Liver (tissue), 9 donors: ENCODE results near the gene STK32C. TPM values are rescaled to one million over a fixed set of nuclear protein-coding genes. Genes with fewer than 3 reads are reported as not detected.

Experiments
- DNase-seq: peaks from one replicate; pipeline ENCODE4 v3.0.0-alpha.2; 2017; ENCODE audit warnings: low spot score
- H3K27ac ChIP-seq, 2 donors: one replicate each; pipeline ENCODE4 v1.7.0; 2013; ENCODE audit warnings: inconsistent platforms in 2 of 2, low read length in 2 of 2, control low read depth in 1 of 2, low read depth in 1 of 2, mild to moderate bottlenecking in 1 of 2
- H3K27me3 ChIP-seq, 4 donors: one replicate each; pipeline versions ENCODE4 v1.6.1 to v1.7.0; 2013; ENCODE audit warnings: low read length in 3 of 4, inconsistent platforms in 1 of 4, mild to moderate bottlenecking in 1 of 4, moderate library complexity in 1 of 4; ENCODE audit not compliant: control insufficient read depth in 4 of 4, insufficient read depth in 4 of 4
- H3K36me3 ChIP-seq, 4 donors: one replicate each; pipeline versions ENCODE4 v1.6.1 to v1.7.0; 2013; ENCODE audit warnings: low read length in 3 of 4, mild to moderate bottlenecking in 3 of 4, low read depth in 1 of 4, moderate library complexity in 1 of 4; ENCODE audit not compliant: control insufficient read depth in 4 of 4, insufficient read depth in 3 of 4
- H3K4me1 ChIP-seq, 4 donors: one replicate each; pipeline versions ENCODE4 v1.6.1 to v1.7.0; 2013; ENCODE audit warnings: low read length in 3 of 4, mild to moderate bottlenecking in 3 of 4, moderate library complexity in 1 of 4; ENCODE audit not compliant: control insufficient read depth in 4 of 4, insufficient read depth in 4 of 4
- H3K4me3 ChIP-seq, 3 donors: one replicate each; pipeline versions ENCODE4 v1.6.1 to v1.7.0; 2013; ENCODE audit warnings: low read length in 3 of 3, control low read depth in 1 of 3, low read depth in 1 of 3, mild to moderate bottlenecking in 1 of 3
- H3K9ac ChIP-seq, 2 donors: one replicate each; pipeline ENCODE4 v1.7.0; 2013; ENCODE audit warnings: low read length in 2 of 2, mild to moderate bottlenecking in 2 of 2, moderate library complexity in 2 of 2, control low read depth in 1 of 2, low read depth in 1 of 2
- H3K9me3 ChIP-seq, 4 donors: one replicate each; pipeline versions ENCODE4 v1.6.1 to v1.7.0; 2013; ENCODE audit warnings: low read length in 3 of 4; ENCODE audit not compliant: control insufficient read depth in 4 of 4
- CTCF ChIP-seq: fragments of 150-350 bp; IDR thresholded peaks from 2 replicates; pipeline ENCODE4 v1.5.1; 2017; ENCODE audit warnings: improper control_type of control experiment, low read depth, low read length; ENCODE audit not compliant: missing input control
- FOXA2 ChIP-seq: IDR thresholded peaks from 2 replicates; pipeline ENCODE4 v1.6.1; 2016; ENCODE audit warnings: antibody characterized with exemption
- GABPA ChIP-seq, 2 donors: IDR thresholded peaks in 1 of 2; conservative IDR thresholded peaks in 1 of 2; 2 replicates each; pipeline ENCODE4 v1.6.1; 2016; ENCODE audit warnings: antibody characterized with exemption in 2 of 2, mild to moderate bottlenecking in 1 of 2, moderate library complexity in 1 of 2
- HNF4A ChIP-seq, 2 donors: conservative IDR thresholded peaks; 2 replicates each; pipeline ENCODE4 v1.6.1; 2016; ENCODE audit warnings: antibody characterized with exemption in 2 of 2, mild to moderate bottlenecking in 2 of 2
- HNF4G ChIP-seq: IDR thresholded peaks from 2 replicates; pipeline ENCODE4 v1.6.1; 2016; ENCODE audit warnings: antibody characterized with exemption
- RAD21 ChIP-seq, 2 donors: IDR thresholded peaks; 2 replicates each; pipeline ENCODE4 v1.6.1; 2016; ENCODE audit warnings: antibody characterized with exemption in 2 of 2, mild to moderate bottlenecking in 2 of 2
- RXRA ChIP-seq, 2 donors: IDR thresholded peaks; 2 replicates each; pipeline ENCODE4 v1.6.1; 2017 to 2018; ENCODE audit warnings: antibody characterized with exemption in 2 of 2, mild to moderate bottlenecking in 1 of 2
- TAF1 ChIP-seq: conservative IDR thresholded peaks from 2 replicates; pipeline ENCODE4 v1.6.1; 2016; ENCODE audit warnings: antibody characterized with exemption, mild to moderate bottlenecking
- YY1 ChIP-seq: IDR thresholded peaks from 2 replicates; pipeline ENCODE4 v1.6.1; 2016; ENCODE audit warnings: antibody characterized with exemption, mild to moderate bottlenecking
- WGBS: extraction: QIAGEN DNeasy Blood & Tissue Kit; methylation state at CpG from one replicate; pipeline ENCODE4 v1.1.7; 2013; 5-methylcytosine and 5-hydroxymethylcytosine counted together
- polyA plus RNA-seq, 2 donors: library from polyadenylated mRNA; stranded (reverse) in 1 of 2; unstranded in 1 of 2; fragments of 200-250 nt in 1 of 2; fragments of >200 nt in 1 of 2; fragmentation: Nextera tagmentation in 1 of 2; extraction: Ambion mirVana in 1 of 2; gene quantifications; one replicate each; pipeline versions ENCODE4 v1.2.1 to v1.2.3, GENCODE V29; 2013 to 2015
- total RNA-seq, 2 donors: library from RNA; depleted of rRNA; stranded (reverse); fragments of >200 nt; gene quantifications; one replicate each; pipeline ENCODE4 v1.2.3, GENCODE V29; 2014
- TF ChIP-seq, protein P1 (sequence below): IDR thresholded peaks from 2 replicates; pipeline ENCODE4 v1.6.1; 2016; ENCODE audit warnings: antibody characterized with exemption
- TF ChIP-seq, protein P2 (sequence below): IDR thresholded peaks from 2 replicates; pipeline ENCODE4 v1.6.1; 2016; ENCODE audit warnings: antibody characterized with exemption, mild to moderate bottlenecking
- TF ChIP-seq, protein P3 (sequence below): IDR thresholded peaks from 2 replicates; pipeline ENCODE4 v1.6.1; 2016; ENCODE audit warnings: antibody characterized with exemption
- TF ChIP-seq, protein P4 (sequence below): IDR thresholded peaks from 2 replicates; pipeline ENCODE4 v1.6.1; 2016; ENCODE audit warnings: antibody characterized with exemption
- donor health status: healthy.
- donor health status: healthy.
- donor health status: healthy.
- donor health status: healthy.
- donor health status: healthy.

STK32C gene
- total and polyA plus RNA-seq, 4 donors = 1.8 to 4.6 (median 2.2) TPM

DNA sequence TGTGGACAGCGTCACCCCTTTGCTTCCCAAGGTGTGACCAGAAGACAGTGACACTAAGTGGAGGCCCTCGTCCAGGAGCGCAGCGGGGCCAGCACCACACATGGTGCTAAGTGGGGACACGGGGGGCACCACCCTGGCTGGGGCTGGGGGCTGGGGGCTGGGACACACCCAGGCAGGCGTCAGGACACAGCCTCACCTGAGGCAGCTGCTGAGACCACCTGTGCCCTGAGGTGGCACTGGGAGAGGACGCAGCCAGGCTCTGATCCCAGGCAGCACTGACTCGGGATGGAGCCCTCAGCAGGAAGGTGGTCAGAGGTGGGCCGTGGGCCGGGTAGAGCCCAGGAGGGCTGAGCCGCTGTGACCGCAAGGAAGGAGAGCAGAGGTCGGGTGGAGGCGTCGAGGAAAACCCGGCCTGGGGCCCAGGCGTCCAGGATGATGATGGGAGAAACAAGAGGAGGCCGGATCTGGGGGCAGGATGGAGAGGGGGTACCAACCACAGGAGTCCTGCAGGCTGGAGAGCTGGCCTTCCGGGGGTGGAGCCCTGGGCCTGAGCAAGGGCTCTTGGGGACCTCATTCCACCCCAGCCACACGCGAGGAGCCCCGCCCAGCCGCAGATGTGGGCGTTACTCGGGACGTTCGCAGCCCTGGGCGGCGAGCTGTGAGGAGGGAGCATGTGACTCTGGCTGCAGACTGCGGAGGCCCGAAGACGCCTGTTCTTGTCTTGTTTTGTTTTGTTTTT, 46.8 kb upstream of the STK32C start:
- Histone ChIP-seq H3K27me3 (no peaks in the 10 kb centered on the region), H3K4me1 (no peaks in the 10 kb centered on the region), H3K9ac (no peak overlapping the region), H3K36me3 (peaks cover 0 to 3% (median 0%) of the 10 kb centered on the region in 4 donors), H3K9me3 (no peaks in the 10 kb centered on the region), H3K27ac (no peak overlapping the region), H3K4me3 (no peak overlapping the region)
- WGBS = 94% methylated on average over 32 of the region's 32 CpGs
- no peak for DNase-seq
- TF ChIP-seq RAD21 (IDR thresholded peaks at IDR 0.05) = no peak
- TF ChIP-seq FOXA2 = no peak
- TF ChIP-seq RXRA (IDR thresholded peaks at IDR 0.05) = no peak
- TF ChIP-seq TAF1 = no peak

DNA sequence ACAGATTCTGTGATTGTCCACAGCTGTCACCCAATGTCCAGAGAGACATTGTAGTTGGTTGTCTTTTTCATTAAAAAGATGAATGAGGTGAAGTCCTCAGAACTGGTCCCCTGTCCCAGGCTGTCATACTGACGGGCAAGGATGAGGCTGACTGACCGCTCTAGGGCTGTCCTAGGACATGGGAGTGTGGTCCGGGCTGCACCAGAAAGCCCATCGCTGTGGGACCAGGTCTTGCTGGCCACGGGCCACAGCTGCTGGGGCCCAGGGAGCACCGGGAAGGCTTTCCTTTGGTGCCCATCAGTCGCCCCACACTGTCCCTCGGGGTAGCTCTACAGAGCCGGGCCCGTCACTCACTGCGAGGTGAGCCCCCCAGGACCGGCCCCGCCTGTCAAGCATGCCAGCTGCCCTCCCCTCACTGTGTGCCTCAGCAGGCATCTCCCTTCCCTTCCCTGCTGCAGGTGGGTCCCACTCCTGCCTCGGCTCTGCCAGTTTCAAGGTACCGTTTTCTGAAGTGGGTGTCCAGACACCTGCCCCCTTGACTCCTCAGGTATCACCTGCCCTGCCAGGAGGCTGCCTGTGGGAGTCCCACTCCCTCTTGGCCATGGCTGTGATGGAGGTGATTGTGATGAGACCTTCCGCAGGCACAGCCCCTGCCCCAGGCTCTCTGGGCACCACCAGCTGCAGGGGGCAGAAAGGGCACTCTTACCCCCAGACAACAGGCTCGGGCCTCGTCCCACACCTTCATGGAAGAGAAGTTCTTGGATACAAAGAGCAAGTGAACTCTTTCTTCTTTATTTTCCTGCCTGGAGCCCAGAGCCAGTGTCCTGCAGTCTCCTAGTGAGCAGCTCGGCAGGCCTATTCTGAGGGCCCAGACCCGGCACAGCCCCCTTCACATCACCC, 46.0 kb upstream of the STK32C start:
- Histone ChIP-seq H3K4me1 (no peaks in the 10 kb centered on the region), H3K36me3 (peaks cover 0 to 3% (median 1%) of the 10 kb centered on the region in 4 donors), H3K9me3 (no peaks in the 10 kb centered on the region), H3K27ac (no peak overlapping the region), H3K9ac (no peak overlapping the region), H3K4me3 (no peak overlapping the region), H3K27me3 (no peaks in the 10 kb centered on the region)
- WGBS = 91% methylated on average over 20 of the region's 20 CpGs
- DNase-seq = no peak
- TF ChIP-seq RXRA (IDR thresholded peaks at IDR 0.05) = no peak
- TF ChIP-seq FOXA2 = no peak
- TF ChIP-seq HNF4G = no peak
- TF ChIP-seq TAF1 = no peak
- TF ChIP-seq HNF4A (conservative IDR thresholded peaks at IDR 0.05) = no peak
- no peak for TF ChIP-seq YY1
- TF ChIP-seq, protein P1, sequence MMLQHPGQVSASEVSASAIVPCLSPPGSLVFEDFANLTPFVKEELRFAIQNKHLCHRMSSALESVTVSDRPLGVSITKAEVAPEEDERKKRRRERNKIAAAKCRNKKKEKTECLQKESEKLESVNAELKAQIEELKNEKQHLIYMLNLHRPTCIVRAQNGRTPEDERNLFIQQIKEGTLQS = no peak
- TF ChIP-seq, protein P2, sequence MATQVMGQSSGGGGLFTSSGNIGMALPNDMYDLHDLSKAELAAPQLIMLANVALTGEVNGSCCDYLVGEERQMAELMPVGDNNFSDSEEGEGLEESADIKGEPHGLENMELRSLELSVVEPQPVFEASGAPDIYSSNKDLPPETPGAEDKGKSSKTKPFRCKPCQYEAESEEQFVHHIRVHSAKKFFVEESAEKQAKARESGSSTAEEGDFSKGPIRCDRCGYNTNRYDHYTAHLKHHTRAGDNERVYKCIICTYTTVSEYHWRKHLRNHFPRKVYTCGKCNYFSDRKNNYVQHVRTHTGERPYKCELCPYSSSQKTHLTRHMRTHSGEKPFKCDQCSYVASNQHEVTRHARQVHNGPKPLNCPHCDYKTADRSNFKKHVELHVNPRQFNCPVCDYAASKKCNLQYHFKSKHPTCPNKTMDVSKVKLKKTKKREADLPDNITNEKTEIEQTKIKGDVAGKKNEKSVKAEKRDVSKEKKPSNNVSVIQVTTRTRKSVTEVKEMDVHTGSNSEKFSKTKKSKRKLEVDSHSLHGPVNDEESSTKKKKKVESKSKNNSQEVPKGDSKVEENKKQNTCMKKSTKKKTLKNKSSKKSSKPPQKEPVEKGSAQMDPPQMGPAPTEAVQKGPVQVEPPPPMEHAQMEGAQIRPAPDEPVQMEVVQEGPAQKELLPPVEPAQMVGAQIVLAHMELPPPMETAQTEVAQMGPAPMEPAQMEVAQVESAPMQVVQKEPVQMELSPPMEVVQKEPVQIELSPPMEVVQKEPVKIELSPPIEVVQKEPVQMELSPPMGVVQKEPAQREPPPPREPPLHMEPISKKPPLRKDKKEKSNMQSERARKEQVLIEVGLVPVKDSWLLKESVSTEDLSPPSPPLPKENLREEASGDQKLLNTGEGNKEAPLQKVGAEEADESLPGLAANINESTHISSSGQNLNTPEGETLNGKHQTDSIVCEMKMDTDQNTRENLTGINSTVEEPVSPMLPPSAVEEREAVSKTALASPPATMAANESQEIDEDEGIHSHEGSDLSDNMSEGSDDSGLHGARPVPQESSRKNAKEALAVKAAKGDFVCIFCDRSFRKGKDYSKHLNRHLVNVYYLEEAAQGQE = no peak
- no peak for TF ChIP-seq RAD21 (IDR thresholded peaks at IDR 0.05)
- TF ChIP-seq GABPA (IDR thresholded peaks at IDR 0.05 in 1 of 2, conservative IDR thresholded peaks at IDR 0.05 in 1 of 2) = no peak
- TF ChIP-seq, protein P3, sequence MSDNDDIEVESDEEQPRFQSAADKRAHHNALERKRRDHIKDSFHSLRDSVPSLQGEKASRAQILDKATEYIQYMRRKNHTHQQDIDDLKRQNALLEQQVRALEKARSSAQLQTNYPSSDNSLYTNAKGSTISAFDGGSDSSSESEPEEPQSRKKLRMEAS = no peak
- no peak for TF ChIP-seq CTCF
- TF ChIP-seq, protein P4, sequence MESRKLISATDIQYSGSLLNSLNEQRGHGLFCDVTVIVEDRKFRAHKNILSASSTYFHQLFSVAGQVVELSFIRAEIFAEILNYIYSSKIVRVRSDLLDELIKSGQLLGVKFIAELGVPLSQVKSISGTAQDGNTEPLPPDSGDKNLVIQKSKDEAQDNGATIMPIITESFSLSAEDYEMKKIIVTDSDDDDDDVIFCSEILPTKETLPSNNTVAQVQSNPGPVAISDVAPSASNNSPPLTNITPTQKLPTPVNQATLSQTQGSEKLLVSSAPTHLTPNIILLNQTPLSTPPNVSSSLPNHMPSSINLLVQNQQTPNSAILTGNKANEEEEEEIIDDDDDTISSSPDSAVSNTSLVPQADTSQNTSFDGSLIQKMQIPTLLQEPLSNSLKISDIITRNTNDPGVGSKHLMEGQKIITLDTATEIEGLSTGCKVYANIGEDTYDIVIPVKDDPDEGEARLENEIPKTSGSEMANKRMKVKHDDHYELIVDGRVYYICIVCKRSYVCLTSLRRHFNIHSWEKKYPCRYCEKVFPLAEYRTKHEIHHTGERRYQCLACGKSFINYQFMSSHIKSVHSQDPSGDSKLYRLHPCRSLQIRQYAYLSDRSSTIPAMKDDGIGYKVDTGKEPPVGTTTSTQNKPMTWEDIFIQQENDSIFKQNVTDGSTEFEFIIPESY = no peak
